Measurements from ENCODE around the gene SLC9B1.
"Not testable (repeated sequence)": the region's sequence is repeated elsewhere in the genome, so short reads cannot be mapped to it uniquely, and the experiment has no call there.

The SLC9B1 gene

GRCh38 chr4:103008875-103009729 lies 10.4 kb downstream of the SLC9B1 start:
- no peaks in the 10 kb centered on the region for H3K4me1 ChIP-seq

GRCh38 chr4:103002551-103002950 lies 17.0 kb downstream of the SLC9B1 start:
- Histone ChIP-seq H3K9me3 (no peaks in the 10 kb centered on the region), H3K36me3 (no peaks in the 10 kb centered on the region), H3K27me3 (peaks cover 5% of the 10 kb centered on the region; the same call in 1 of the 2 replicates), H3K4me3 (ENCODE audit: low read depth, low read length) (no peak overlapping the region), H3K4me1 (no peaks in the 10 kb centered on the region)
- no peak for DNase-seq
- no peak for TF ChIP-seq CTCF (IDR thresholded peaks at IDR 0.05; ENCODE audit: low read depth, low read length)

More at GRCh38 chr4:103008875-103009729, 10.4 kb downstream of the SLC9B1 start:
- H3K9me3 ChIP-seq, result no peaks in the 10 kb centered on the region
- no peaks in the 10 kb centered on the region for H3K27me3 ChIP-seq
- DNase-seq, result peak; percentile 22
- no peaks in the 10 kb centered on the region for H3K36me3 ChIP-seq
- H3K4me3 ChIP-seq (ENCODE audit: low read depth, low read length), result no peak overlapping the region
- peak; percentile 78 for TF ChIP-seq CTCF (IDR thresholded peaks at IDR 0.05; ENCODE audit: low read depth, low read length)

GRCh38 chr4:102994803-102995202 lies 24.7 kb downstream of the SLC9B1 start:
- Histone ChIP-seq H3K36me3 (no peaks in the 10 kb centered on the region), H3K27me3 (no peaks in the 10 kb centered on the region), H3K9me3 (no peaks in the 10 kb centered on the region), H3K4me3 (ENCODE audit: low read depth, low read length) (no peak overlapping the region), H3K4me1 (no peaks in the 10 kb centered on the region)
- no peak for TF ChIP-seq CTCF (IDR thresholded peaks at IDR 0.05; ENCODE audit: low read depth, low read length)
- DNase-seq, result no peak

DNA sequence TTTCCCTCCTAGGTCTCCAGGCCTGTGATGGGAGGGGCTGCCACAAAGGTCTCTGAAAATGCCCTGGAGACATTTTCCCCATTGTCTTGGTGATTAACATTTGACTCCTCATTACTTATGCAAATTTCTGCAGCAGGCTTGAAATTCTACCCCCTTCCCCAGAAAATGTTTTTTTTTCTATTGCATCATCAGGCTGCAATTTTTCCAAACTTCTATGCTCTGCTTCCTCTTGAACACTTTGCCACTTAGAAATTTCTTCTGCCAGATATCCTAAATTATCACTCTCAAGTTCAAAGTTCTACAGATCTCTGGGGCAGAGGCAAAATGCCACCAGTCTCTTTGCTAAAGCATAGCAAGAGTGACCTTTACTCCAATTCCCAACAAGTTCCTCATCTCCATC lies 25.5 kb downstream of the SLC9B1 start:
- H3K9me3 ChIP-seq; H3K27me3 ChIP-seq; H3K36me3 ChIP-seq; H3K4me3 ChIP-seq (ENCODE audit: low read depth, low read length); DNase-seq; H3K4me1 ChIP-seq: not testable (repeated sequence)

DNA sequence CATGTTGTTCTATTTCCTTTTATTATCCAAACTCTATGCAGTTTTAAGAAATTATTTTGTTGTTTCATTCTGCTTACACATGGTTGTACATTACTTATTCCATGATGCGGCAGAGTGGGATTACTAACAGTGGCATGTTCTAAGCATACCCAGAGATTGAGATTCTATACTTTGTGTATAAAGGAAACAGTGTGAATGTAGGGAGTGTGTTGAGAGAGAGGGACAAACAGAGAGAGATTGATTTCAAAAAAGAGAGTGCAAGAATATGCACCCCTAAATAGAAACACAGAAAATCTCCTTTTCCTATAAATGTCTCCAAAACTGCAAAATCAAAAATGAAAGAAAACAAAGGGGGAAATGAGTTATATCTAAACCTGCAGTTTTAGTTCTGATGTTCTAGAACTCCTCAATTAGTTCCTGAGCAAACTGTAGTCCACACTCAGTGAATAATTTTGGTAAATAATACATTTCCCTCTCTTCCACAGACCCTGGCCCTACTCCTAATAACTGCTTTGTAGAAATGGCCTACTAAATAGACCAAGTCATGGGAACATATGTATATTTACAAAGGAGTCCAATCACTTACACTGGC lies 31.0 kb downstream of the SLC9B1 start:
- Histone ChIP-seq H3K4me3 (ENCODE audit: low read depth, low read length) (no peak overlapping the region), H3K4me1 (no peaks in the 10 kb centered on the region), H3K9me3 (no peaks in the 10 kb centered on the region), H3K27me3 (no peaks in the 10 kb centered on the region), H3K36me3 (no peaks in the 10 kb centered on the region)
- TF ChIP-seq CTCF (IDR thresholded peaks at IDR 0.05; ENCODE audit: low read depth, low read length), result no peak
- DNase-seq, result no peak

- DNase-seq, result no peak
- H3K9me3 ChIP-seq, result no peaks in the 10 kb centered on the region
- no peak for TF ChIP-seq CTCF (IDR thresholded peaks at IDR 0.05; ENCODE audit: low read depth, low read length)
- H3K4me3 ChIP-seq (ENCODE audit: low read depth, low read length), result no peak overlapping the region
- no peaks in the 10 kb centered on the region for H3K4me1 ChIP-seq
- H3K36me3 ChIP-seq, result no peaks in the 10 kb centered on the region
- no peaks in the 10 kb centered on the region for H3K27me3 ChIP-seq
These were observed 38.5 kb downstream of the SLC9B1 start for GRCh38 chr4:102981005-102981404.

DNA sequence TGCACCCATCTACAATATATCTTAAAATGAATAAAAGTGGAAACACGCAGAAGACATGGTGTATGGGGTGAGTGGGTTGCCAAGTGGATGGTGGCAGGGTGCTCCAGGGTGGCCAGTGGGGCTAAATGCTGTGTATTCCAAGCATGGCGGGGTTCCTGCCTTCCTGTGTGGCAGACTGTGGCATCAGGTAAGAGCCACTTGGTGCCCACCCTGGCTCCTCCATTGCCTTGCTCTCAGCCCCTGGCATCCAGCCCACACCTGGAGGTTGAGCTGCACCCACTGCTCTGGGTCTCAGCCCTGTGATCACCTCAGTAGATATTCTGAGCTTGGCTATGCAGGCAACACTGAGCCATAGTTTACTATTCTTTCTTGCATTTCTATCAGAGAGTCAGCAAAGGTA lies 57.7 kb downstream of the SLC9B1 start:
- not testable (repeated sequence) for H3K4me1 ChIP-seq; H3K27me3 ChIP-seq; H3K4me3 ChIP-seq (ENCODE audit: low read depth, low read length); DNase-seq; H3K9me3 ChIP-seq; H3K36me3 ChIP-seq

All from BE2C (cell line).